ENCODE data around the gene DCAF8L2.
"Not testable (repeated sequence)": the region's sequence is repeated elsewhere in the genome, so short reads cannot be mapped to it uniquely, and the experiment has no call there.

DCAF8L2 gene

GRCh38 chrX:27679281-27679680 is 89.1 kb downstream of the DCAF8L2 start:
- DNase-seq (ENCODE audit: low read depth), result no peak

GRCh38 chrX:27680726-27681125 is 90.6 kb downstream of the DCAF8L2 start:
- no peak for DNase-seq (ENCODE audit: low read depth)

- not testable (repeated sequence) for DNase-seq (ENCODE audit: low read depth)
Measured at GRCh38 chrX:27683566-27684208, 93.5 kb downstream of the DCAF8L2 start.

- no peak for DNase-seq (ENCODE audit: low read depth)
Measured at GRCh38 chrX:27694667-27695066, 104.5 kb downstream of the DCAF8L2 start.

- no peak for DNase-seq (ENCODE audit: low read depth)
Measured at GRCh38 chrX:27706526-27706925, 116.4 kb downstream of the DCAF8L2 start.

GRCh38 chrX:27715610-27716009 is 125.5 kb downstream of the DCAF8L2 start:
- no peak for DNase-seq (ENCODE audit: low read depth)

GRCh38 chrX:27728291-27728690 is 138.1 kb downstream of the DCAF8L2 start:
- no peak for DNase-seq (ENCODE audit: low read depth)

GRCh38 chrX:27731962-27732361 is 141.8 kb downstream of the DCAF8L2 start:
- DNase-seq (ENCODE audit: low read depth), result no peak

GRCh38 chrX:27735914-27736313 is 145.8 kb downstream of the DCAF8L2 start:
- no peak for DNase-seq (ENCODE audit: low read depth)

- no peak for DNase-seq (ENCODE audit: low read depth)
Measured at GRCh38 chrX:27740933-27741332, 150.8 kb downstream of the DCAF8L2 start.

- DNase-seq (ENCODE audit: low read depth), result not testable (repeated sequence)
Measured at GRCh38 chrX:27743521-27743920, 153.4 kb downstream of the DCAF8L2 start.

- DNase-seq (ENCODE audit: low read depth), result no peak
Measured at GRCh38 chrX:27746516-27746915, 156.4 kb downstream of the DCAF8L2 start.

GRCh38 chrX:27750298-27750697 is 160.2 kb downstream of the DCAF8L2 start:
- DNase-seq (ENCODE audit: low read depth), result not testable (repeated sequence)

GRCh38 chrX:27751976-27752375 is 161.8 kb downstream of the DCAF8L2 start:
- no peak for DNase-seq (ENCODE audit: low read depth)

- DNase-seq (ENCODE audit: low read depth), result no peak
Measured at GRCh38 chrX:27765718-27766117, 175.6 kb downstream of the DCAF8L2 start.

GRCh38 chrX:27767387-27767786 is 177.2 kb downstream of the DCAF8L2 start:
- no peak for DNase-seq (ENCODE audit: low read depth)

GRCh38 chrX:27775984-27776383 is 185.8 kb downstream of the DCAF8L2 start:
- DNase-seq (ENCODE audit: low read depth), result no peak

- DNase-seq (ENCODE audit: low read depth), result no peak
Measured at GRCh38 chrX:27796640-27797257, 206.6 kb downstream of the DCAF8L2 start.

GRCh38 chrX:27797575-27797974 is 207.4 kb downstream of the DCAF8L2 start:
- DNase-seq (ENCODE audit: low read depth), result no peak
